Frontal cortex (tissue), 4 donors: ENCODE measurements around the gene NXPH4. TPM values are rescaled to one million over a fixed set of nuclear protein-coding genes. Genes with fewer than 3 reads are reported as not detected.

Experiments
- DNase-seq, 2 donors: peaks; one replicate each; pipeline ENCODE4 v3.0.0; 2012; ENCODE audit warnings: low spot score in 2 of 2
- FAIRE-seq: peaks from 2 replicates; lab custom pipeline; 2012; peaks lifted over from hg19 to GRCh38; lab: Jason Lieb, UNC
- small RNA-seq: library from RNA; depleted of rRNA; stranded (forward); fragments of <200 nt; gene quantifications from one replicate; pipeline ENCODE3, GENCODE V24; 2014
- total RNA-seq: library from RNA; depleted of rRNA; stranded (reverse); fragments of >200 nt; gene quantifications from one replicate; pipeline ENCODE4 v1.2.3, GENCODE V29; 2014
- donor health status: control.
- donor health status: control.
- donor health status: control.

NXPH4 gene
- total RNA-seq, 1 donor from 2014 or later: 0.82 TPM

- FAIRE-seq: no peak
- DNase-seq: no peak
Observed at GRCh38 chr12:57261428-57261865, 44.9 kb downstream of the NXPH4 start.

- FAIRE-seq (no peak), DNase-seq (no peak)
Observed at GRCh38 chr12:57262126-57262822, 45.7 kb downstream of the NXPH4 start.

GRCh38 chr12:57263096-57263495 is 46.5 kb downstream of the NXPH4 start:
- no peak for DNase-seq
- no peak for FAIRE-seq

GRCh38 chr12:57266681-57267080 is 50.1 kb downstream of the NXPH4 start:
- FAIRE-seq: no peak

GRCh38 chr12:57268264-57268663 is 51.7 kb downstream of the NXPH4 start:
- FAIRE-seq: no peak
- DNase-seq: no peak

More at GRCh38 chr12:57266681-57267080, 50.1 kb downstream of the NXPH4 start:
- DNase-seq: no peak

GRCh38 chr12:57270966-57271470 is 54.4 kb downstream of the NXPH4 start:
- no peak for FAIRE-seq
- no peak for DNase-seq

GRCh38 chr12:57272337-57273151 is 56.0 kb downstream of the NXPH4 start:
- no peak for FAIRE-seq
- no peak for DNase-seq

- FAIRE-seq: no peak
Observed at GRCh38 chr12:57273516-57273915, 56.9 kb downstream of the NXPH4 start.

More at GRCh38 chr12:57273516-57273915, 56.9 kb downstream of the NXPH4 start:
- DNase-seq: no peak

Small RNA genes within 50 kb of the gene (small RNA-seq; reads per million reads assigned to genes)
- gene MIR1228: not detected

Other genes starting within 250 kb of the NXPH4 start
- 8.2 TPM for gene ZBTB39, start 210.2 kb upstream of the NXPH4 start, total RNA-seq
- gene TAC3, start 200.3 kb upstream of the NXPH4 start, total RNA-seq: 0.82 TPM
- gene MYO1A, start 166.7 kb upstream of the NXPH4 start, total RNA-seq: not detected
- gene NEMP1, start 138.0 kb upstream of the NXPH4 start, total RNA-seq: 5.3 TPM
- 30.2 TPM for gene NAB2, start 127.7 kb upstream of the NXPH4 start, total RNA-seq
- gene STAT6, start 105.4 kb upstream of the NXPH4 start, total RNA-seq: 2.4 TPM
- gene LRP1, start 88.3 kb upstream of the NXPH4 start, total RNA-seq: 63.2 TPM
- not detected for gene LRP1-AS, start 69.2 kb upstream of the NXPH4 start, total RNA-seq
- 28.9 TPM for gene SHMT2, start 12.9 kb downstream of the NXPH4 start, total RNA-seq
- 1.6 TPM for gene STAC3, start 34.4 kb downstream of the NXPH4 start, total RNA-seq
- 17.1 TPM for gene R3HDM2, start 214.2 kb downstream of the NXPH4 start, total RNA-seq
- gene INHBC, start 218.0 kb downstream of the NXPH4 start, total RNA-seq: not detected
- not detected for gene INHBE, start 238.5 kb downstream of the NXPH4 start, total RNA-seq
- gene GLI1, start 243.0 kb downstream of the NXPH4 start, total RNA-seq: under 0.01 TPM